B cell (primary cell): ENCODE results near the gene NR1H2. TPM values are rescaled to one million over a fixed set of nuclear protein-coding genes. Genes with fewer than 3 reads are reported as not detected.

Experiments
- ATAC-seq: fragments of 200-7000 bp; cut with Tn5 transposase; one replicate; pipeline ENCODE4 v1.10.0; 2021; ENCODE audit warnings: low read depth, mild to moderate bottlenecking, moderate number of reproducible peaks, moderate library complexity
- CTCF ChIA-PET: fragments of 350-600 bp; sonication (Branson Sonifier 250); formaldehyde crosslinking; loops from one replicate; lab custom pipeline; 2021; ENCODE audit warnings: antibody characterized with exemption, inconsistent platforms; lab: Charles Lee
- POLR2A ChIA-PET: fragments of 350-600 bp; sonication (Branson Sonifier 250); formaldehyde crosslinking; loops from one replicate; lab custom pipeline; 2021; ENCODE audit warnings: antibody characterized with exemption; lab: Charles Lee
- DNase-seq: peaks from one replicate; pipeline ENCODE4 v3.0.0; 2013
- H2AFZ ChIP-seq: 2 replicates; pipeline ENCODE4 v1.6.1; 2012; ENCODE audit warnings: mild to moderate bottlenecking, low read depth, low read length; ENCODE audit not compliant: insufficient read depth, poor library complexity, severe bottlenecking
- H3K27ac ChIP-seq, 2 donors: 1 replicate in 1 of 2; 2 replicates in 1 of 2; pipeline ENCODE4 v1.5.1; 2012 to 2013; ENCODE audit warnings: low read length in 2 of 2, mild to moderate bottlenecking in 2 of 2, moderate library complexity in 1 of 2
- H3K27me3 ChIP-seq, 4 experiments: fragments of 200-600 bp in 1 of 4; sonication (generic) in 1 of 4; replicated peaks in 1 of 4; 1 replicate in 2 of 4; 2 replicates in 2 of 4; pipeline versions ENCODE4 v1.6.1 to v1.7.0; 2013 to 2016; ENCODE audit warnings: low read length in 3 of 4, mild to moderate bottlenecking in 2 of 4, mixed read lengths in 1 of 4, moderate library complexity in 1 of 4; ENCODE audit not compliant: insufficient read depth in 4 of 4, control insufficient read depth in 3 of 4; ENCODE audit errors: control extremely low read depth in 1 of 4
- H3K36me3 ChIP-seq, 2 experiments: replicated peaks in 1 of 2; 1 replicate in 1 of 2; 2 replicates in 1 of 2; pipeline versions ENCODE4 v1.6.1 to v1.7.1; 2013; ENCODE audit warnings: low read length in 1 of 2; ENCODE audit not compliant: insufficient read depth in 2 of 2, control insufficient read depth in 1 of 2; ENCODE audit errors: control extremely low read depth in 1 of 2, extremely low read depth in 1 of 2
- H3K4me1 ChIP-seq, 2 donors: fragments of 200-600 bp in 1 of 2; sonication (generic) in 1 of 2; 1 replicate in 1 of 2; 2 replicates in 1 of 2; pipeline versions ENCODE4 v1.5.1 to v1.6.1; 2013 to 2017; ENCODE audit warnings: low read length in 2 of 2; ENCODE audit not compliant: control insufficient read depth in 2 of 2, insufficient read depth in 2 of 2
- H3K4me2 ChIP-seq: replicated peaks from 2 replicates; pipeline ENCODE3; 2012; ENCODE audit warnings: mild to moderate bottlenecking, low read depth, low read length; ENCODE audit not compliant: poor library complexity, severe bottlenecking
- H3K4me3 ChIP-seq, 5 experiments: fragments of 200-600 bp in 1 of 5; sonication (generic) in 1 of 5; 1 replicate in 3 of 5; 2 replicates in 2 of 5; pipeline versions ENCODE4 v1.5.1 to v1.7.0; 2011 to 2016; ENCODE audit warnings: low read length in 4 of 5, mild to moderate bottlenecking in 4 of 5, low read depth in 2 of 5, control low read depth in 1 of 5, moderate library complexity in 1 of 5; ENCODE audit not compliant: insufficient read depth in 1 of 5; ENCODE audit errors: control extremely low read depth in 1 of 5, extremely low read depth in 1 of 5
- H3K79me2 ChIP-seq: fragments of 200-600 bp; sonication (generic); one replicate; pipeline ENCODE4 v1.6.0; 2016; ENCODE audit warnings: low read length; ENCODE audit not compliant: control insufficient read depth, insufficient read depth
- H3K9ac ChIP-seq: fragments of 200-600 bp; sonication (generic); 2 replicates; pipeline ENCODE4 v1.6.1; 2017; ENCODE audit warnings: mild to moderate bottlenecking, low read length, moderate library complexity
- H3K9me3 ChIP-seq, 3 donors: one replicate each; pipeline versions ENCODE4 v1.6.1 to v1.7.1; 2013; ENCODE audit warnings: low read length in 2 of 3; ENCODE audit not compliant: control insufficient read depth in 2 of 3, insufficient read depth in 1 of 3; ENCODE audit errors: control extremely low read depth in 1 of 3
- H4K20me1 ChIP-seq: 2 replicates; pipeline ENCODE4 v1.6.0; 2012; ENCODE audit warnings: mild to moderate bottlenecking, low read length; ENCODE audit not compliant: insufficient read depth, control insufficient read depth, poor library complexity, severe bottlenecking
- H3K27ac Mint-ChIP-seq: one replicate; pipeline ENCODE4 v1.8.0; 2021; ENCODE audit warnings: mixed read lengths
- H3K27me3 Mint-ChIP-seq: one replicate; pipeline ENCODE4 v1.8.0; 2021; ENCODE audit warnings: mixed read lengths
- H3K4me1 Mint-ChIP-seq: one replicate; pipeline ENCODE4 v1.8.0; 2021; ENCODE audit warnings: mixed read lengths
- H3K4me3 Mint-ChIP-seq: one replicate; pipeline ENCODE4 v1.8.0; 2021; ENCODE audit warnings: mixed read lengths
- H3K9me3 Mint-ChIP-seq: one replicate; pipeline ENCODE4 v1.8.0; 2022; ENCODE audit warnings: mixed read lengths; ENCODE audit not compliant: insufficient read depth
- CTCF ChIP-seq: fragments of 200-600 bp; IDR thresholded peaks from one replicate; pipeline ENCODE4 v1.8.0; 2022; ENCODE audit warnings: antibody characterized with exemption, mild to moderate bottlenecking
- EZH2 ChIP-seq: IDR thresholded peaks from 2 replicates; pipeline ENCODE4 v1.6.1; 2012; ENCODE audit warnings: borderline replicate concordance, low read depth, mild to moderate bottlenecking, moderate library complexity, low read length; ENCODE audit not compliant: insufficient read depth, poor library complexity, severe bottlenecking
- WGBS: methylation state at CpG from one replicate; pipeline ENCODE4 v1.1.5; 2013; ENCODE audit warnings: missing lambda C conversion rate; ENCODE audit not compliant: insufficient coverage; 5-methylcytosine and 5-hydroxymethylcytosine counted together
- intact Hi-C: fragments of 100-400 bp; cut with micrococcal nuclease; formaldehyde crosslinking; loops from one replicate; pipeline ENCODE4 v1.10.0; 2022
- polyA plus RNA-seq: library from polyadenylated mRNA; depleted of rRNA; stranded (reverse); fragments of >200 nt; gene quantifications from 2 replicates; pipeline ENCODE4 v1.2.3, GENCODE V29; 2012
- total RNA-seq, 2 donors: library from RNA; stranded (reverse); fragments of 120-200 nt in 1 of 2; gene quantifications; 1 replicate in 1 of 2; 2 replicates in 1 of 2; pipeline versions ENCODE4 v1.2.3 to v1.2.4, GENCODE V29; 2013 to 2022

NR1H2 gene
- total and polyA plus RNA-seq, 2 donors (not counting 1 experiment from before 2014, with no cell fraction given): 116 to 164 TPM

- H3K27me3 Mint-ChIP-seq: no peaks in the 10 kb centered on the region
- intact Hi-C loops: no loop called here
- Histone ChIP-seq H2AFZ (no peak within 1 kb of the TSS), H3K27me3 (no peaks in the 10 kb centered on the region), H3K9ac (no peak within 1 kb of the TSS), H3K9me3 (peaks cover 0 to 6% (median 0%) of the 10 kb centered on the region in 3 donors), H3K27ac (no peak within 1 kb of the TSS), H3K4me3 (no peak within 1 kb of the TSS), H3K4me1 (peaks cover 33 to 60% of the 10 kb centered on the region in 2 donors), H3K36me3 (no peaks in the 10 kb centered on the region), H3K4me2 (peak within 1 kb of the TSS; percentile 22), H4K20me1 (no peaks in the 10 kb centered on the region), H3K79me2 (peaks cover 12% of the 10 kb centered on the region)
- ATAC-seq: no peak
- 71% methylated on average over 5 of the region's 11 CpGs for WGBS
- H3K9me3 Mint-ChIP-seq: no peaks in the 10 kb centered on the region
- no peak for DNase-seq
- peak within 1 kb of the TSS; percentile 26 for H3K4me3 Mint-ChIP-seq
- peak within 1 kb of the TSS; percentile 74 for H3K27ac Mint-ChIP-seq
- ChIA-PET CTCF (interaction anchor here (1.2 to 8.6 kb wide), 3 partner anchors 8 to 96 kb away, joined by 3 to 131 read pairs (median 40); no protein-coding TSS in a partner anchor), POLR2A (interaction anchor here (0.5 to 0.7 kb wide), 2 partner anchors 757 to 861 kb away, joined by 3 read pairs; no protein-coding TSS in a partner anchor)
- TF ChIP-seq CTCF (no peak), EZH2 (no peak)
- peaks cover 49% of the 10 kb centered on the region for H3K4me1 Mint-ChIP-seq
Observed at GRCh38 chr19:50365434-50366306, 10.6 kb upstream of the NR1H2 start, which contains the start of gene NAPSA. NAPSA (minus strand) TSS chr19:50365639; CDS start chr19:50365621, 18 bp downstream.
